BLaER1 treated with 17β-estradiol and CSF1 and Interleukin-3, amounts not matched to agents 10 nM and 100 nM (cell line): Measurements from ENCODE around the gene ILDR2.
A peak's percentile ranks its signal among the peaks of the same experiment; 100 is the strongest.

ENCODE experiments used
- H3K27ac ChIP-seq, 11 experiments: shearing (Covaris generic); formaldehyde crosslinking; 2 replicates each; pipeline ENCODE4 v1.8.1; 2022
- H3K27me3 ChIP-seq, 11 experiments: shearing (Covaris generic); formaldehyde crosslinking; 2 replicates each; pipeline ENCODE4 v1.8.1; 2022
- H3K36me3 ChIP-seq, 11 experiments: shearing (Covaris generic); formaldehyde crosslinking; 2 replicates each; pipeline ENCODE4 v1.8.1; 2022
- H3K4me1 ChIP-seq, 10 experiments: shearing (Covaris generic); formaldehyde crosslinking; 2 replicates each; pipeline ENCODE4 v1.8.1; 2022
- H3K4me2 ChIP-seq, 11 experiments: shearing (Covaris generic); formaldehyde crosslinking; 2 replicates each; pipeline ENCODE4 v1.8.1; 2022
- H3K4me3 ChIP-seq, 10 experiments: shearing (Covaris generic); formaldehyde crosslinking; 2 replicates each; pipeline ENCODE4 v1.8.1; 2022
- H3K9ac ChIP-seq, 11 experiments: shearing (Covaris generic); formaldehyde crosslinking; 2 replicates each; pipeline ENCODE4 v1.8.1; 2022
- H3K9me3 ChIP-seq, 11 experiments: shearing (Covaris generic); formaldehyde crosslinking; replicated peaks in 1 of 11; 2 replicates each; pipeline ENCODE4 v1.8.1; 2022
- H4K20me1 ChIP-seq, 11 experiments: shearing (Covaris generic); formaldehyde crosslinking; 2 replicates each; pipeline ENCODE4 v1.8.1; 2022
- Cebpa-rat ChIP-seq, 11 experiments: shearing (Covaris generic); IDR thresholded peaks; 2 replicates each; pipeline ENCODE4 v1.8.1; 2022

The ILDR2 gene, protein sequence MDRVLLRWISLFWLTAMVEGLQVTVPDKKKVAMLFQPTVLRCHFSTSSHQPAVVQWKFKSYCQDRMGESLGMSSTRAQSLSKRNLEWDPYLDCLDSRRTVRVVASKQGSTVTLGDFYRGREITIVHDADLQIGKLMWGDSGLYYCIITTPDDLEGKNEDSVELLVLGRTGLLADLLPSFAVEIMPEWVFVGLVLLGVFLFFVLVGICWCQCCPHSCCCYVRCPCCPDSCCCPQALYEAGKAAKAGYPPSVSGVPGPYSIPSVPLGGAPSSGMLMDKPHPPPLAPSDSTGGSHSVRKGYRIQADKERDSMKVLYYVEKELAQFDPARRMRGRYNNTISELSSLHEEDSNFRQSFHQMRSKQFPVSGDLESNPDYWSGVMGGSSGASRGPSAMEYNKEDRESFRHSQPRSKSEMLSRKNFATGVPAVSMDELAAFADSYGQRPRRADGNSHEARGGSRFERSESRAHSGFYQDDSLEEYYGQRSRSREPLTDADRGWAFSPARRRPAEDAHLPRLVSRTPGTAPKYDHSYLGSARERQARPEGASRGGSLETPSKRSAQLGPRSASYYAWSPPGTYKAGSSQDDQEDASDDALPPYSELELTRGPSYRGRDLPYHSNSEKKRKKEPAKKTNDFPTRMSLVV

DNA sequence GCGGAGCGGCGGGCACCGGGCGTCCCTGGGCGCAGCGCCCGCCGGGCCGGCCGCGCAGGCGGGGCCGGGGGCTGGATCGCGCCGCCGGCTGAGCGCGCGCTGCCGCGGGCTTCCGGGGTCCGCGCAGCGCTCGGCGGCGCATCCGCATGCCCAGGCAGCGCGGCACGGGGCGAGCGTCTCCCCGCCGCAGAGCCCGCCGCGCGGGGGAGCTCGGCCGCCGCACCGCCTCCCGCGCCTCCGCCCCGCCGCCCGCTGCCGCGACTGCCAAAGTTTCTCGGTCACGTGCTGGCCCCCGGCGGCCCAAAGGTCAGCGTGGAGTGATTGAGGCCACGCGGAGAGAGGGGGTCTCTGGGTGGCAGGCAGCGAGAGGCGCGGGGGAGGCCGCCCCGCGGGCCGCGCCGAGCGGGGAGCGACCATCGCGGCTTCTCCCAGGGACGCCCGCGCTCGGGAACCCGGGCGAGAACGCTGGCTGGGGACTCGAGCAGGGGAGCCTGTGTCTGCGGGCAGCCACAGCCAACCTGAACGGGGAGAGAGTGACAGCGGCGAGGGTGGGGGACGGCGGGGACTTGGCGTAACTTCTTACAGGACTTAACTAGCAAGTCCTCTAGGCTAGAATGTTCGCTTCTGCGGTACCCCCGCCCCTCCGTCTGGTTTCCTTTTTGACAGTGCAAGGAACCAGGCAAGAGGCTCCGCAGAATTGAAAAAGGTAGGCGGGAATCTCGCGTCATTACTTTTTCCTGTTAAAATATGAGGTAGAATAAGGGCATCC, at the start of gene ILDR2:
ILDR2 (minus strand) TSS at position 180 of the 769 bp plus-strand sequence. CDS start 272 bp downstream, outside the sequence.
- TF ChIP-seq Cebpa-rat (IDR thresholded peaks at IDR 0.05), result no peak
- Histone ChIP-seq H4K20me1 (peaks cover 0 to 4% (median 0%) of the 10 kb centered on the region in 11 experiments; a peak in 1 of 22 replicates), H3K9ac (peak within 1 kb of the TSS; percentile 69 to 82 (median 77)), H3K4me1 (peaks cover 10 to 16% (median 12%) of the 10 kb centered on the region in 10 experiments; a peak in 17 of 20 replicates), H3K4me3 (peak within 1 kb of the TSS; percentile 73 to 84 (median 78)), H3K27ac (peak within 1 kb of the TSS in 10 of 11 experiments; percentile 16 to 69 (median 61); a peak in 20 of 22 replicates), H3K27me3 (peaks cover 6 to 37% (median 23%) of the 10 kb centered on the region in 11 experiments; a peak in 18 of 22 replicates), H3K9me3 (no peaks in the 10 kb centered on the region), H3K36me3 (no peaks in the 10 kb centered on the region), H3K4me2 (peak within 1 kb of the TSS; percentile 74 to 99 (median 95))

DNA sequence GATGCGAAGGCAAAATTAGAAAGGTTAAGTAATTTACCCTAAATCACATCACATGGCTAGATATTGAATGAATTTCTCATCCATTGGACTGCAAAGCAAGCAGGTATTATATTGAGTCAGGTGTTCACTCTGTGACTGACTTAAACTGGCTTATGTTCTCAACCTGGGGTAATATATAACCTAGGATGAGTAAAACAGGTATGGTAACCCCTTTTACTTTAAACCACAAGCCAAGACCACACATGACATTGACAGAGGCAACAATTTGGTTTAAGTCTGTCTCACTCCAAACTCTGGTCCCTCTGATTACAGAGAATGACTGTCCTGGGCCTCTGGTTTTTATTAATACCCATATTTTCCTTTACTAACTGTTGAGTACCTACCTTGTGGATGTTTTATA, 47.0 kb upstream of the ILDR2 start:
- no peak overlapping the region for H3K9ac ChIP-seq
- H3K36me3 ChIP-seq, result no peaks in the 10 kb centered on the region
- H3K4me1 ChIP-seq, result no peaks in the 10 kb centered on the region
- TF ChIP-seq Cebpa-rat (IDR thresholded peaks at IDR 0.05), result no peak
- no peaks in the 10 kb centered on the region for H3K27me3 ChIP-seq
- H3K4me2 ChIP-seq, result no peak overlapping the region
- H3K9me3 ChIP-seq, result no peaks in the 10 kb centered on the region
- no peak overlapping the region for H3K27ac ChIP-seq
- no peak overlapping the region for H3K4me3 ChIP-seq
- H4K20me1 ChIP-seq, result no peaks in the 10 kb centered on the region

DNA sequence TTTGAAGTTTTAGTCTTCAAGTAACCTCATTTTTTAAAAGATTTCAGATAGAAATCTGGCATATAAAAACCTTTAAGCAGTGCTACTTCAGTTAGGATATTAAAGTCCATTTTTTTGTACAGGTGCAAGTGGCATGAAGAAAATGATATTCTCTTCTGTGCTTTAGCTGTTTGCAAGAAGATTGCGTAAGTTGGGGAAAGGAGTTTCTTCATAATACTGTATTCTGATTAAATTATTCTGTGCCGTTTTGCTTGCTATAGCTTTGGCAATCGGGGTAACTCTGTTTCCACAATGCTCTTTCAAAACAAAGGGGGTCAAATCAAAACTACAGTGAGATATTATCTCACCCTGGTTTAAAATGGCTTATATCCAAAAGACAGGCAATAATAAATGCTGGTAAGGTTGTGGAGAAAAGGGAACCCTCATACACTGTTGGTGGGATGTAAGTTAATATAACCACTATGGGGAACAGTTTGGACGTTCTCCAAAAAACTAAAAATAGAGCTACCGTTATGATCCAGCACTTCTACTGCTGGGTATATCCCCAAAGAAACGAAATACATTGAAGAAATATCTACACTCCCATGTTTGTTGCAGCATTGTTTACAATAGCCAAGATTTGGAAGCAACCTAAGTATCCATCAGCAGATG, 40.9 kb upstream of the ILDR2 start:
- H3K27me3 ChIP-seq, result no peaks in the 10 kb centered on the region
- no peak overlapping the region for H3K27ac ChIP-seq
- no peaks in the 10 kb centered on the region for H4K20me1 ChIP-seq
- no peak overlapping the region for H3K9ac ChIP-seq
- H3K4me2 ChIP-seq, result no peak overlapping the region
- 0 out of 22 replicates have a peak, but pooled peaks of 1 of the 11 experiments have one; percentile 52 for TF ChIP-seq Cebpa-rat (IDR thresholded peaks at IDR 0.05)
- H3K4me1 ChIP-seq, result no peaks in the 10 kb centered on the region
- no peaks in the 10 kb centered on the region for H3K9me3 ChIP-seq
- H3K36me3 ChIP-seq, result no peaks in the 10 kb centered on the region
- H3K4me3 ChIP-seq, result no peak overlapping the region

DNA sequence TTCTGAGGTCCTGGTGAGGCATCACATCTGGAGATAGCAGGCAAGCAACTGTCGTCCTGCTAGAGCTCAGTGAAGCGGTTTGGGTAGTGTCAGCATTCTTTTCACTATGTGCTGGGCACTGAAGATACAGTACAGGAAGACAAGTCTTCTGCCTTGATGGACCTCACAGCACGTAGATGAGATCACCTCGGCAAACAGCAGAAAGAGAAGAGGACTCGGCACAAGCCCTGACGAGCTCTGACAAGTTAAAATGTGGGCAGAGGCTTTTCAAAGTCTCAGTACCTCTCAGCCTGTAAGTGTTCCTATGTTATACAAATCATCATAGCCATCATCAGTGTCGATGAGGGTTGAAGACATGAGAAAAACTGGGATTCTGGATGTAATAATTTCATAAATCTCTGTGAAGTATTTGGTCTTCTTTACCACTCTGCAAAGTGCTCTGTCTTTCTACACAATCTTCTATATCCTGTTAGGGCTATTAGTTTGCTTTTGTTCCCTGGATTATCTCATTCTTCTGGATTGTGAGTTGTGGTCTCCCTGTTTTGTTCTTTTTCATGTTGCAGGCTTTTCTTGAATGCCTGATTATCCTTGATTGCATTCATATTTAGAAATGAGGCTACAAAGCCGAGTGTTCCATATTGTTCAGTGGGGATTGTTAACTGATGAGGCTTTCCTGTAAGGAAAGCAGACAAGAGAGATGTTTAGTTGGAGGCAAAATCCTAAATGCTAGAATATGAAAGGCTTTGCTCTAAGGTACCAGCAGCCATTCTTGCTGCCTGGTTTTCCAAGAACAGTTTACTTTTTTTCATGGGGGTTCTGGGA, 38.0 kb upstream of the ILDR2 start:
- H3K4me1 ChIP-seq, result no peaks in the 10 kb centered on the region
- TF ChIP-seq Cebpa-rat (IDR thresholded peaks at IDR 0.05), result no peak
- H3K9ac ChIP-seq, result no peak overlapping the region
- no peak overlapping the region for H3K4me2 ChIP-seq
- no peaks in the 10 kb centered on the region for H3K36me3 ChIP-seq
- no peaks in the 10 kb centered on the region for H3K27me3 ChIP-seq
- no peak overlapping the region for H3K4me3 ChIP-seq
- no peaks in the 10 kb centered on the region for H4K20me1 ChIP-seq
- no peak overlapping the region for H3K27ac ChIP-seq
- H3K9me3 ChIP-seq, result no peaks in the 10 kb centered on the region

DNA sequence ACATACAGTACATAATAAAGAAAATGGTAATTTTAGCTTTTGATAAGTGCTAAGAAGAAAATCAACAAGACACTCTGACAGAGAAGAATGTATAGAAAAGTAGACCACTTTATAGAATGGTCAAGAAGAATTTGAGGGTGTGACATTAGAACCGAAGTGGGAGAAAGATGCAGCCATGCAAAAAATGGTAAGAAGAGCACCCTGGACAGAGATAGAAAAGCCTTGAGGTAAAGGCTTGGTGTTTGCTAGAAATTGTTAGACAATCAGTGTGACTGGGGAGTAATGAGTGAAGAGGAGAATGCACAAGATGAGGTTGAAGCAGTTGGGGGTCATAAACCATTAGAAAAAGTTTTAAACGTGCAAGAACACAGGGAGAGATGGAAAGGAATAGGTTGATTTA, 37.2 kb upstream of the ILDR2 start:
- TF ChIP-seq Cebpa-rat (IDR thresholded peaks at IDR 0.05), result no peak
- no peaks in the 10 kb centered on the region for H3K27me3 ChIP-seq

DNA sequence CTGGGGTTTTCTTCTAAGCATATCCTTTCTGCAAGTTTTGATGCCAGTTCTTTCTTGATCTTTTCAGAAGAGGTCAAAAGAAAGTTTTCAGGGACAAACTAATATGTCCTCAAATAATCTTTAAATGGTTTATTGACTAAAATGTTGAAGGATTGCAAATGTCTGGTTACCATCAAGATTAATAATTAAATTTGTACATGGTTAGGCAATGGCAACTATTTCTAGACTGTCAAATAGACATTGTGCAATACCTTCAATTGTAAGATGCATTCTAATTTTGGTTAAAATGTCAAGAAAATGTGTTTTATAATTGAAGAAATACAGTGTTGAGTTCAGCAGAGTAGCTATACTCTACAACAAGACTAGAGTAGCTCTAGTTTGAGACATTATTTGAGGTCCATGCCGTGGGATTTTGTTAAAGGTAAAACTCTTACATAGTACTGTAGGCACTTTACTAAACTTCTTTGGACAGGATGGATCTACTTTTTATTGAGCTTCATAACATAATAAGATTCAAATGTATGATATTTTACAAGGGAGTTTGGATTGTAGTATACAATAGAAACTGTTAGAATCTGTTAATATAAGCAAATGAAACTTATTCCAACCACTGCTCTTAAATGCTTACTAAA, 36.3 kb upstream of the ILDR2 start:
- Histone ChIP-seq H3K9me3 (no peaks in the 10 kb centered on the region), H3K27ac (no peak overlapping the region), H3K4me1 (no peaks in the 10 kb centered on the region), H3K36me3 (no peaks in the 10 kb centered on the region), H3K9ac (no peak overlapping the region), H3K4me3 (no peak overlapping the region), H3K27me3 (no peaks in the 10 kb centered on the region), H3K4me2 (no peak overlapping the region), H4K20me1 (no peaks in the 10 kb centered on the region)
- TF ChIP-seq Cebpa-rat (IDR thresholded peaks at IDR 0.05), result no peak

More for the DNA sequence above, 37.2 kb upstream of the ILDR2 start:
- no peaks in the 10 kb centered on the region for H3K9me3 ChIP-seq
- H3K9ac ChIP-seq, result no peak overlapping the region
- no peaks in the 10 kb centered on the region for H3K4me1 ChIP-seq
- no peak overlapping the region for H3K4me3 ChIP-seq
- H4K20me1 ChIP-seq, result no peaks in the 10 kb centered on the region
- H3K27ac ChIP-seq, result no peak overlapping the region
- no peaks in the 10 kb centered on the region for H3K36me3 ChIP-seq
- H3K4me2 ChIP-seq, result no peak overlapping the region

DNA sequence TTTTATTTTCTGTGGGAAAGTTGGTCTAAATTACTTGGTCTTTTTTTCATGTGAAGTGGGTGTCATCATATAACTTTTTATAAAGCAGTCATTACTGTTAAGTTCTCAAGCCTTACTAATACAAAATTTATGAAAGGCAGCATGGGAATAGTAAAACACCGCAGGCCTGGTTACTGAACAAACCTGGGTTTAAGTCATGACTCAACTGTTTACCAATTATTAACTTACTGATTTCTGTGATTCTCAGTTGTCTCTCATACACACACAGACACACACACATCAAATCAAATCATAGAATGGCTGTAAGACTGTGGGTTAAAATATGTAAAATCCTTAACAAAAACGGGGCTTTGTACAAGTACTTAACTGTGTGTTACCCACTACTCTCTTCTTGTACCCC, 28.4 kb upstream of the ILDR2 start:
- no peak for TF ChIP-seq Cebpa-rat (IDR thresholded peaks at IDR 0.05)
- peaks cover 0 to 9% (median 0%) of the 10 kb centered on the region in 11 experiments; a peak in 6 of 22 replicates for H3K9me3 ChIP-seq
- H3K9ac ChIP-seq, result no peak overlapping the region
- H3K36me3 ChIP-seq, result no peaks in the 10 kb centered on the region
- no peak overlapping the region for H3K4me2 ChIP-seq
- no peak overlapping the region for H3K27ac ChIP-seq
- no peak overlapping the region for H3K4me3 ChIP-seq
- no peaks in the 10 kb centered on the region for H4K20me1 ChIP-seq
- H3K4me1 ChIP-seq, result no peaks in the 10 kb centered on the region
- H3K27me3 ChIP-seq, result no peaks in the 10 kb centered on the region

DNA sequence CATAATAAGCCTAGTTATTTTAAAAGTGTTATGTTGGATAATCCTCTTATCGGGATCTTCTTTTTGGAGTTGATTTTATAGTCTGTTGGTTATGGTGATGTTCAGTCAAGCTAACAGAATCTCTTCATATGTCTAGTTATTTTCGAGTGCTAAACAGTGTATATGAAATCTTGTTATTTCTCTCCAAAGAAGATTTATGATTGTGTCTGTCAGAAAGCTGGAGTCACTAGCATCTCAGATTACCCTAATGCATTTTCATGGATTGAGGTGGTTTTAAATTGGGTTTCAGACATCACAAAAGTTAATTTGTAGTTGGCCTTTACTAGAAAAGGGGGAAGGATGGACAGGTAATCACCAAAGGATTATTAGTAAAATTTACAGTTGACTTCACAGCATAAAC, 27.0 kb upstream of the ILDR2 start:
- Histone ChIP-seq H3K27me3 (no peaks in the 10 kb centered on the region), H3K4me1 (no peaks in the 10 kb centered on the region), H3K27ac (no peak overlapping the region), H3K9me3 (peaks cover 0 to 9% (median 0%) of the 10 kb centered on the region in 11 experiments; a peak in 6 of 22 replicates), H3K4me2 (no peak overlapping the region), H3K4me3 (no peak overlapping the region), H4K20me1 (no peaks in the 10 kb centered on the region), H3K9ac (no peak overlapping the region), H3K36me3 (no peaks in the 10 kb centered on the region)
- no peak for TF ChIP-seq Cebpa-rat (IDR thresholded peaks at IDR 0.05)
